CD1c-positive myeloid dendritic cell (primary cell): ENCODE results near the gene ZNF234.
"Not testable (repeated sequence)": the region's sequence is repeated elsewhere in the genome, so short reads cannot be mapped to it uniquely, and the experiment has no call there.

ENCODE experiments used
- DNase-seq: peaks from one replicate; pipeline ENCODE4 v3.0.0-alpha.2; 2016; ENCODE audit errors: extremely low spot score

Gene ZNF234

GRCh38 chr19:44141191-44142058 lies at the start of gene ZNF234:
Gene ZNF234, plus strand, starts transcription at chr19:44141554. Its CDS starts 3,079 bp downstream, at chr19:44144633.
- peak; percentile 88 for DNase-seq

- DNase-seq: no peak
Measured at GRCh38 chr19:44092108-44092507, 49.2 kb upstream of the ZNF234 start.

GRCh38 chr19:44093931-44094765 lies 47.2 kb upstream of the ZNF234 start, which contains the start of gene ZNF224:
Gene ZNF224, plus strand, starts transcription at chr19:44094361. Its CDS starts 3,513 bp downstream, at chr19:44097874.
- peak; percentile 94 for DNase-seq

- DNase-seq: no peak
Measured at GRCh38 chr19:44107751-44108150, 33.6 kb upstream of the ZNF234 start.

- no peak for DNase-seq
Measured at GRCh38 chr19:44109458-44109857, 31.9 kb upstream of the ZNF234 start.

- peak; percentile 47 for DNase-seq
Measured at GRCh38 chr19:44111910-44112463, 29.4 kb upstream of the ZNF234 start.

GRCh38 chr19:44112802-44113137 lies 28.6 kb upstream of the ZNF234 start:
- DNase-seq: no peak

- peak; percentile 97 for DNase-seq
Measured at GRCh38 chr19:44113138-44113783, 28.1 kb upstream of the ZNF234 start, which contains the start of gene ZNF225. Gene ZNF225, plus strand, starts transcription at chr19:44113399. Its CDS starts 2,429 bp downstream, at chr19:44115828.

GRCh38 chr19:44113784-44114390 lies 27.5 kb upstream of the ZNF234 start:
- DNase-seq: no peak

GRCh38 chr19:44121162-44121561 lies 20.2 kb upstream of the ZNF234 start:
- not testable (repeated sequence) for DNase-seq

- DNase-seq: no peak
Measured at GRCh38 chr19:44131955-44132354, 9.4 kb upstream of the ZNF234 start.

- peak; percentile 2 for DNase-seq
Measured at GRCh38 chr19:44142059-44142433, 692 bp downstream of the ZNF234 start.

GRCh38 chr19:44149776-44150175 lies 8.4 kb downstream of the ZNF234 start:
- no peak for DNase-seq

- no peak for DNase-seq
Measured at GRCh38 chr19:44151491-44151890, 10.1 kb downstream of the ZNF234 start.

- no peak for DNase-seq
Measured at GRCh38 chr19:44156475-44156874, 15.1 kb downstream of the ZNF234 start.

- no peak for DNase-seq
Measured at GRCh38 chr19:44163789-44164188, 22.4 kb downstream of the ZNF234 start.

- DNase-seq: no peak
Measured at GRCh38 chr19:44164327-44164672, 22.9 kb downstream of the ZNF234 start.

GRCh38 chr19:44164673-44165512 lies 23.5 kb downstream of the ZNF234 start, which contains the start of gene ZNF226:
Gene ZNF226, plus strand, starts transcription at chr19:44165100. Its CDS starts 4,981 bp downstream, at chr19:44170081.
- peak; percentile 95 for DNase-seq

GRCh38 chr19:44170660-44171059 lies 29.3 kb downstream of the ZNF234 start:
- not testable (repeated sequence) for DNase-seq

- DNase-seq: no peak
Measured at GRCh38 chr19:44176590-44176989, 35.2 kb downstream of the ZNF234 start.
